Progenitor cell of endocrine pancreas (in vitro differentiated cells): Measurements from ENCODE around the gene CAPRIN2. TPM values are rescaled to one million over a fixed set of nuclear protein-coding genes. Genes with fewer than 3 reads are reported as not detected.

Source experiments
- DNase-seq: peaks from one replicate; pipeline ENCODE4 v3.0.0; 2021; ENCODE audit warnings: low spot score; ENCODE audit not compliant: unreplicated experiment
- H3K27ac Mint-ChIP-seq: 2 replicates; pipeline ENCODE4 v1.8.0; 2021; ENCODE audit warnings: mild to moderate bottlenecking, moderate library complexity, mixed read lengths
- H3K27me3 Mint-ChIP-seq: 2 replicates; pipeline ENCODE4 v1.8.0; 2021; ENCODE audit warnings: mixed read lengths
- H3K36me3 Mint-ChIP-seq: 2 replicates; pipeline ENCODE4 v1.8.0; 2022; ENCODE audit warnings: mixed read lengths; ENCODE audit not compliant: insufficient read depth
- H3K4me1 Mint-ChIP-seq: 2 replicates; pipeline ENCODE4 v1.8.0; 2021; ENCODE audit warnings: low read depth, mixed read lengths
- H3K4me3 Mint-ChIP-seq: 2 replicates; pipeline ENCODE4 v1.8.0; 2021; ENCODE audit warnings: low read depth, mild to moderate bottlenecking, moderate library complexity, mixed read lengths
- H3K9me3 Mint-ChIP-seq: 2 replicates; pipeline ENCODE4 v1.8.0; 2021; ENCODE audit warnings: low read depth, mixed read lengths
- CTCF ChIP-seq: fragments of 200-600 bp; sonication (generic); IDR thresholded peaks from one replicate; pipeline ENCODE4 v1.5.0; 2021; ENCODE audit warnings: antibody characterized with exemption, mild to moderate bottlenecking; ENCODE audit not compliant: unreplicated experiment
- total RNA-seq: library from RNA; stranded (reverse); gene quantifications from 2 replicates; pipeline ENCODE4 v1.2.1, GENCODE V29; 2021

Gene CAPRIN2
- total RNA-seq, 1 donor from 2014 or later, result 91.5 TPM

GRCh38 chr12:30696943-30697342 is 57.8 kb downstream of the CAPRIN2 start:
- H3K27me3 Mint-ChIP-seq, result no peaks in the 10 kb centered on the region
- H3K4me1 Mint-ChIP-seq, result peaks cover 24% of the 10 kb centered on the region
- TF ChIP-seq CTCF, result no peak
- no peak for DNase-seq
- H3K36me3 Mint-ChIP-seq, result peaks cover 2% of the 10 kb centered on the region
- H3K4me3 Mint-ChIP-seq, result no peak overlapping the region
- H3K9me3 Mint-ChIP-seq, result no peaks in the 10 kb centered on the region
- H3K27ac Mint-ChIP-seq, result no peak overlapping the region

- H3K9me3 Mint-ChIP-seq, result no peaks in the 10 kb centered on the region
- H3K36me3 Mint-ChIP-seq, result peaks cover 2% of the 10 kb centered on the region
- H3K27ac Mint-ChIP-seq, result no peak overlapping the region
- H3K27me3 Mint-ChIP-seq, result no peaks in the 10 kb centered on the region
- no peak for DNase-seq
- H3K4me3 Mint-ChIP-seq, result peak overlapping the region; percentile 96
- peaks cover 24% of the 10 kb centered on the region for H3K4me1 Mint-ChIP-seq
- no peak for TF ChIP-seq CTCF
Observed at GRCh38 chr12:30696486-30696885, 58.3 kb downstream of the CAPRIN2 start.

- no peak for TF ChIP-seq CTCF
- Mint-ChIP-seq H3K27ac (peak overlapping the region; percentile 97), H3K4me1 (peaks cover 24% of the 10 kb centered on the region), H3K36me3 (peaks cover 2% of the 10 kb centered on the region), H3K27me3 (no peaks in the 10 kb centered on the region), H3K4me3 (peak overlapping the region; percentile 96), H3K9me3 (no peaks in the 10 kb centered on the region)
- no peak for DNase-seq
Observed at GRCh38 chr12:30696103-30696408, 58.7 kb downstream of the CAPRIN2 start.

- peak; percentile 93 for DNase-seq
- Mint-ChIP-seq H3K4me1 (peaks cover 24% of the 10 kb centered on the region), H3K27me3 (no peaks in the 10 kb centered on the region), H3K27ac (peak within 1 kb of the TSS; percentile 97), H3K4me3 (peak within 1 kb of the TSS; percentile 96), H3K9me3 (no peaks in the 10 kb centered on the region), H3K36me3 (peaks cover 2% of the 10 kb centered on the region)
- peak; percentile 73 for TF ChIP-seq CTCF
Observed at GRCh38 chr12:30695199-30696102, 59.3 kb downstream of the CAPRIN2 start, which contains the start of gene IPO8. IPO8 (minus strand) TSS chr12:30695869; CDS start chr12:30695647, 222 bp downstream.

- TF ChIP-seq CTCF, result no peak
- H3K27ac Mint-ChIP-seq, result peak overlapping the region; percentile 97
- peak; percentile 49 for DNase-seq
Observed at GRCh38 chr12:30694412-30695198, 60.1 kb downstream of the CAPRIN2 start.

More at GRCh38 chr12:30694412-30695198, 60.1 kb downstream of the CAPRIN2 start:
- peaks cover 3% of the 10 kb centered on the region for H3K36me3 Mint-ChIP-seq
- peak overlapping the region; percentile 96 for H3K4me3 Mint-ChIP-seq
- peaks cover 24% of the 10 kb centered on the region for H3K4me1 Mint-ChIP-seq
- no peaks in the 10 kb centered on the region for H3K9me3 Mint-ChIP-seq
- no peaks in the 10 kb centered on the region for H3K27me3 Mint-ChIP-seq
